ENCODE measurements around the gene GATB.

DNA sequence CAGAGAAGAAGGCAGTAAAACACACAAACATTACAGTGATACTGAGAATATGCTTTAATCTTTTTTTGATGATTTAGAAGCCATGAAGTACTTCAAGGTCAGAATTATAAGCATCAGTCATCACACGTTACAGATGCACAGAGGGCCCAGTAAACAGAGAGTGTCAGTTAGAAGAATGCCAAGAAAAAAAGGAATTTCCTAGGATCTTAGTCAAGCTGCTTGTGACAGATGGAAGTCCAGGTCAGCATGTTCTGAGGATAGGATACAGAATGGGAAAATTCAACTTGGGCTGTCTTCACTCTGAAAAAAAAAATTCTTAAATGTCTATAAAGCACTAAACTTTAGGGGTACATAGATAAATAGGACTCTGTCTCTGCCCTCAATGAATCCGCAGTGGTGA is 38.9 kb downstream of the GATB start:
- TF ChIP-seq POLR2A (IDR thresholded peaks at IDR 0.05; ENCODE audit: low read depth, low read length) (no peak), POLR2AphosphoS5 (IDR thresholded peaks at IDR 0.05; ENCODE audit: low read depth, low read length) (no peak), SPI1 (IDR thresholded peaks at IDR 0.05; ENCODE audit: low read depth, low read length) (no peak)
